GM19035 (cell line): Measurements from ENCODE around the gene CPHXL.

Experiments used
- ATAC-seq: cut with Tn5 transposase; IDR thresholded peaks from one replicate; pipeline ENCODE4 v1.9.1; 2021; ENCODE audit not compliant: unreplicated experiment

CPHXL gene

GRCh38 chr16:75702242-75702641 lies 24.0 kb downstream of the CPHXL start:
- ATAC-seq, result no peak

GRCh38 chr16:75701361-75701760 lies 24.9 kb downstream of the CPHXL start, which contains the start of gene DUXB:
Gene DUXB, minus strand, starts transcription at chr16:75701461. Its CDS starts 43 bp downstream, at chr16:75701418.
- no peak for ATAC-seq

GRCh38 chr16:75697571-75697970 lies 28.7 kb downstream of the CPHXL start:
- no peak for ATAC-seq

GRCh38 chr16:75695708-75696107 lies 30.6 kb downstream of the CPHXL start:
- ATAC-seq, result no peak

GRCh38 chr16:75687361-75687760 lies 38.9 kb downstream of the CPHXL start:
- ATAC-seq, result no peak

GRCh38 chr16:75682308-75682707 lies 44.0 kb downstream of the CPHXL start:
- no peak for ATAC-seq

- no peak for ATAC-seq
Measured at GRCh38 chr16:75679366-75679765, 46.9 kb downstream of the CPHXL start.

- no peak for ATAC-seq
Measured at GRCh38 chr16:75676909-75677308, 49.4 kb downstream of the CPHXL start, which contains the start of gene CPHXL2. Gene CPHXL2, minus strand, starts transcription at chr16:75677009. Its CDS starts 10 bp downstream, at chr16:75676999.

GRCh38 chr16:75667503-75667902 lies 58.8 kb downstream of the CPHXL start:
- ATAC-seq, result no peak
